Suprapubic skin (tissue), 4 donors: ENCODE data around the gene ALDH3B1.

Experiments used
- EP300 ChIP-seq: sonication (generic); formaldehyde crosslinking; IDR thresholded peaks from one replicate; pipeline ENCODE4 v1.6.1; 2017; ENCODE audit warnings: antibody characterized with exemption
- POLR2A ChIP-seq, 2 donors: fragments of 450-650 bp; IDR thresholded peaks; one replicate each; pipeline ENCODE4 v1.6.1; 2017; ENCODE audit warnings: antibody characterized with exemption in 2 of 2, mild to moderate bottlenecking in 2 of 2, moderate library complexity in 2 of 2
- POLR2AphosphoS5 ChIP-seq, 3 donors: sonication (generic); formaldehyde crosslinking; IDR thresholded peaks; one replicate each; pipeline ENCODE4 v1.6.1; 2017; ENCODE audit warnings: antibody characterized with exemption in 3 of 3
- TF ChIP-seq, protein P1 (sequence below), 2 donors: fragments of 200-600 bp in 1 of 2; fragments of 450-650 bp in 1 of 2; sonication (generic) in 1 of 2; IDR thresholded peaks; one replicate each; pipeline ENCODE4 v1.5.1; 2016 to 2019; ENCODE audit warnings: antibody characterized with exemption in 2 of 2, mild to moderate bottlenecking in 1 of 2, moderate library complexity in 1 of 2

DNA sequence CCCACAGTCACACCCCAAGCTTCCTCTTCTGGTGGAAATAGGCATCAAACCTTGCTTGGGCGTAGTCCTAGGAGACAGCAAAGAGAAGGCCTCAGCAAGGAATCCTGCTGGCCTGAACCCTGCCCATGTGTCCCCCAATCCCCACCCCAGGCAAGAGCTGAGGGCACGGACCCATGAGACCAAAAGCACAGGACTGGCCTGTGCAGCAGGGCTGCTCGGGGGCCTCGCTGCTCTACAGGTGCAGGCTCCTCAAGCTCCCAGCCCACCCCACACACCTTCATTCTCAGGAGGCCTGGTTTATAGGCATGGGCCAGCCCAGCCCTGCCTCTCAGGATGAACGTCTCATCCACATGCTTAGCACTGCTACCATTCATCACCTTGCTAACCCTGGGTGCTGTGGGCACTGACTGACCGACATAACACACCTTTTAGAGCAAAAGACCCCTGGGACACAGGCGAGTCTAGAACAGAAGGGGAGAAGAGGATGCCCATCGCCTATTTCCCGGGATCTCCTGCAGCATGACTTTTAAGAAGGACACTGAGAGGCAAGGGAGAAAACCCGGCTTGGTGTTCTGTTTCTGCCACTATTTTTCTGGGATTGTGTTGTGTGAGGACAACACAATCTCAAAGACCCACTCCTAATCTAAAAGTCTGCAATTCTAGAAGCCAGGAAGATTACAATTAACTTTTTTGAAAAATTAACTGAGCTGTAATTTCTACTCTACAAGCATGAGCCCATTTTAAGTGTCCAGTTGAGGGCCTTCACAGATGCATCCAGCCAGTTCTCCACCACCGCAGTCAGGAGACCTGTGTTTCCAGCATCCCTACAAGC is 44.1 kb downstream of the ALDH3B1 start:
- TF ChIP-seq, protein P1, sequence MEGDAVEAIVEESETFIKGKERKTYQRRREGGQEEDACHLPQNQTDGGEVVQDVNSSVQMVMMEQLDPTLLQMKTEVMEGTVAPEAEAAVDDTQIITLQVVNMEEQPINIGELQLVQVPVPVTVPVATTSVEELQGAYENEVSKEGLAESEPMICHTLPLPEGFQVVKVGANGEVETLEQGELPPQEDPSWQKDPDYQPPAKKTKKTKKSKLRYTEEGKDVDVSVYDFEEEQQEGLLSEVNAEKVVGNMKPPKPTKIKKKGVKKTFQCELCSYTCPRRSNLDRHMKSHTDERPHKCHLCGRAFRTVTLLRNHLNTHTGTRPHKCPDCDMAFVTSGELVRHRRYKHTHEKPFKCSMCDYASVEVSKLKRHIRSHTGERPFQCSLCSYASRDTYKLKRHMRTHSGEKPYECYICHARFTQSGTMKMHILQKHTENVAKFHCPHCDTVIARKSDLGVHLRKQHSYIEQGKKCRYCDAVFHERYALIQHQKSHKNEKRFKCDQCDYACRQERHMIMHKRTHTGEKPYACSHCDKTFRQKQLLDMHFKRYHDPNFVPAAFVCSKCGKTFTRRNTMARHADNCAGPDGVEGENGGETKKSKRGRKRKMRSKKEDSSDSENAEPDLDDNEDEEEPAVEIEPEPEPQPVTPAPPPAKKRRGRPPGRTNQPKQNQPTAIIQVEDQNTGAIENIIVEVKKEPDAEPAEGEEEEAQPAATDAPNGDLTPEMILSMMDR (IDR thresholded peaks at IDR 0.05) = no peak
- TF ChIP-seq POLR2AphosphoS5 (IDR thresholded peaks at IDR 0.05) (no peak), POLR2A (IDR thresholded peaks at IDR 0.05) (no peak), EP300 (no peak)
